Measurements from ENCODE around the gene IMPA2.

DNA sequence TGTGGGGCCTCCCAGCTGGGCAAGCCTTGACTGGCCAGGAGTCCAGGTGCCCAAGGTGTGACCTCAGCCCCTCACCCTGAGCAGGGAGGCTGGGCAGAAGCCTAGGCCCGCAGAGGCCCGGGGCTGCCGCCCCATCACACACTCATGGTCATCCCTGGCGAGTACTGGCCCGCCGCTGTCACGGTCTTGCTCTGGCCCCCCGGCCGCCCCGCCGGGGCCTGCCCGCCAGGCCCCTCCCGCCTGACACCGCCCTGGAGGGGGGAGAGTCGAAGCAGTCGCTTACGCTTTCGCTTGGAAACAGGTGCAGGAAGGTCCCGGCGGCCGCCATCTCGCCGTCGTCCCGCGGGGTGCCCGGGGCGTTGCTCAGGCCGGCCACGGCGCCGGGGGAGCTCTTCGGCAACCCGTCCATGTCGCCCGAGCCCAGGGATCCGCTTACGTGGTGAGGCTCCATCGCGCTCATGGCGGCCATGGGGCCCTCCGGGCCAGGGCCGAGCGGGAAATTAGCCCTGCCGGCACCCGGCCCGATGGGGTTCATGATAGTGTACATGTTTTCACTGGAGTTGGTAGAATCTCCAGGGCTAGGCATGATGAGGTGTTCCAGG is 85.7 kb downstream of the IMPA2 start:
- TF ChIP-seq, protein P1, sequence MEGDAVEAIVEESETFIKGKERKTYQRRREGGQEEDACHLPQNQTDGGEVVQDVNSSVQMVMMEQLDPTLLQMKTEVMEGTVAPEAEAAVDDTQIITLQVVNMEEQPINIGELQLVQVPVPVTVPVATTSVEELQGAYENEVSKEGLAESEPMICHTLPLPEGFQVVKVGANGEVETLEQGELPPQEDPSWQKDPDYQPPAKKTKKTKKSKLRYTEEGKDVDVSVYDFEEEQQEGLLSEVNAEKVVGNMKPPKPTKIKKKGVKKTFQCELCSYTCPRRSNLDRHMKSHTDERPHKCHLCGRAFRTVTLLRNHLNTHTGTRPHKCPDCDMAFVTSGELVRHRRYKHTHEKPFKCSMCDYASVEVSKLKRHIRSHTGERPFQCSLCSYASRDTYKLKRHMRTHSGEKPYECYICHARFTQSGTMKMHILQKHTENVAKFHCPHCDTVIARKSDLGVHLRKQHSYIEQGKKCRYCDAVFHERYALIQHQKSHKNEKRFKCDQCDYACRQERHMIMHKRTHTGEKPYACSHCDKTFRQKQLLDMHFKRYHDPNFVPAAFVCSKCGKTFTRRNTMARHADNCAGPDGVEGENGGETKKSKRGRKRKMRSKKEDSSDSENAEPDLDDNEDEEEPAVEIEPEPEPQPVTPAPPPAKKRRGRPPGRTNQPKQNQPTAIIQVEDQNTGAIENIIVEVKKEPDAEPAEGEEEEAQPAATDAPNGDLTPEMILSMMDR (conservative IDR thresholded peaks at IDR 0.05; ENCODE audit: low read depth, low read length), result no peak
- TF ChIP-seq EZH2 (IDR thresholded peaks at IDR 0.05; ENCODE audit: borderline replicate concordance, low read depth, low read length, poor library complexity, severe bottlenecking), result no peak

Data from A673 (cell line).